GM21515 (cell line): Measurements from ENCODE around the gene VAV3.

Source experiments
- ATAC-seq: cut with Tn5 transposase; IDR thresholded peaks from one replicate; pipeline ENCODE4 v1.9.1; 2021; ENCODE audit not compliant: unreplicated experiment

Gene VAV3

GRCh38 chr1:107842241-107842640 is 122.7 kb downstream of the VAV3 start:
- no peak for ATAC-seq

GRCh38 chr1:107840725-107841124 is 124.3 kb downstream of the VAV3 start:
- ATAC-seq = no peak

- ATAC-seq = no peak
Observed at GRCh38 chr1:107838056-107838455, 126.9 kb downstream of the VAV3 start.

- no peak for ATAC-seq
Observed at GRCh38 chr1:107835151-107835670, 129.8 kb downstream of the VAV3 start.

- no peak for ATAC-seq
Observed at GRCh38 chr1:107833061-107833460, 131.9 kb downstream of the VAV3 start.

- ATAC-seq = no peak
Observed at GRCh38 chr1:107831921-107832320, 133.1 kb downstream of the VAV3 start.

GRCh38 chr1:107830526-107830925 is 134.5 kb downstream of the VAV3 start:
- no peak for ATAC-seq

GRCh38 chr1:107830075-107830474 is 134.9 kb downstream of the VAV3 start:
- ATAC-seq = no peak

GRCh38 chr1:107829036-107829770 is 135.8 kb downstream of the VAV3 start:
- no peak for ATAC-seq

GRCh38 chr1:107824946-107825345 is 140.0 kb downstream of the VAV3 start:
- no peak for ATAC-seq

GRCh38 chr1:107821340-107821739 is 143.6 kb downstream of the VAV3 start:
- ATAC-seq = no peak

- no peak for ATAC-seq
Observed at GRCh38 chr1:107820801-107821200, 144.2 kb downstream of the VAV3 start.

- no peak for ATAC-seq
Observed at GRCh38 chr1:107817935-107818334, 147.0 kb downstream of the VAV3 start.

- no peak for ATAC-seq
Observed at GRCh38 chr1:107817206-107817605, 147.8 kb downstream of the VAV3 start.

- ATAC-seq = no peak
Observed at GRCh38 chr1:107810291-107810951, 154.6 kb downstream of the VAV3 start.

GRCh38 chr1:107807855-107808254 is 157.1 kb downstream of the VAV3 start:
- ATAC-seq = no peak

- no peak for ATAC-seq
Observed at GRCh38 chr1:107807405-107807804, 157.6 kb downstream of the VAV3 start.

- no peak for ATAC-seq
Observed at GRCh38 chr1:107806902-107807301, 158.1 kb downstream of the VAV3 start.

- ATAC-seq = no peak
Observed at GRCh38 chr1:107804741-107805140, 160.2 kb downstream of the VAV3 start.

GRCh38 chr1:107804134-107804533 is 160.8 kb downstream of the VAV3 start:
- no peak for ATAC-seq

- no peak for ATAC-seq
Observed at GRCh38 chr1:107803579-107803978, 161.4 kb downstream of the VAV3 start.

- no peak for ATAC-seq
Observed at GRCh38 chr1:107802654-107803053, 162.3 kb downstream of the VAV3 start.
